Nephron progenitor cell (in vitro differentiated cells): ENCODE data around the gene GNPDA1.

Source experiments
- DNase-seq: peaks from one replicate; pipeline ENCODE4 v3.0.0; 2021
- H3K27ac Mint-ChIP-seq: 2 replicates; pipeline ENCODE4 v1.8.0; 2021; ENCODE audit warnings: mild to moderate bottlenecking, moderate library complexity, mixed read lengths
- H3K27me3 Mint-ChIP-seq: 2 replicates; pipeline ENCODE4 v1.8.0; 2021; ENCODE audit warnings: mild to moderate bottlenecking, low read depth, mixed read lengths; ENCODE audit not compliant: poor library complexity
- H3K36me3 Mint-ChIP-seq: 2 replicates; pipeline ENCODE4 v1.8.0; 2021; ENCODE audit warnings: low read depth, mixed read lengths
- H3K4me1 Mint-ChIP-seq: 2 replicates; pipeline ENCODE4 v1.8.0; 2021; ENCODE audit warnings: mixed read lengths
- H3K4me3 Mint-ChIP-seq: 2 replicates; pipeline ENCODE4 v1.8.0; 2021; ENCODE audit warnings: mild to moderate bottlenecking, moderate library complexity, mixed read lengths
- H3K9me3 Mint-ChIP-seq: 2 replicates; pipeline ENCODE4 v1.8.0; 2021; ENCODE audit warnings: mild to moderate bottlenecking, moderate library complexity, mixed read lengths
- CTCF ChIP-seq: fragments of 200-600 bp; sonication (generic); IDR thresholded peaks from 2 replicates; pipeline ENCODE4 v1.5.0; 2021; ENCODE audit warnings: antibody characterized with exemption

Gene GNPDA1

GRCh38 chr5:142012792-142013388, at the start of gene GNPDA1:
Gene GNPDA1 (minus strand): TSS chr5:142013027. CDS start chr5:142012035, 992 bp downstream.
- Mint-ChIP-seq H3K4me1 (peaks cover 36% of the 10 kb centered on the region), H3K36me3 (peaks cover 23% of the 10 kb centered on the region), H3K4me3 (peak within 1 kb of the TSS; percentile 88), H3K9me3 (no peaks in the 10 kb centered on the region), H3K27ac (no peak within 1 kb of the TSS), H3K27me3 (peaks cover 10% of the 10 kb centered on the region)
- no peak for TF ChIP-seq CTCF
- DNase-seq, result peak; percentile 76

- Mint-ChIP-seq H3K27me3 (no peaks in the 10 kb centered on the region), H3K9me3 (no peaks in the 10 kb centered on the region), H3K4me3 (no peak overlapping the region), H3K27ac (no peak overlapping the region), H3K36me3 (no peaks in the 10 kb centered on the region), H3K4me1 (peaks cover 13% of the 10 kb centered on the region)
- TF ChIP-seq CTCF, result no peak
- DNase-seq, result no peak
Observed at GRCh38 chr5:142059304-142059940, 46.6 kb upstream of the GNPDA1 start.

GRCh38 chr5:142057697-142058056, 44.9 kb upstream of the GNPDA1 start:
- Mint-ChIP-seq H3K27ac (no peak overlapping the region), H3K4me1 (peaks cover 6% of the 10 kb centered on the region), H3K4me3 (no peak overlapping the region), H3K9me3 (no peaks in the 10 kb centered on the region), H3K27me3 (no peaks in the 10 kb centered on the region), H3K36me3 (no peaks in the 10 kb centered on the region)
- no peak for DNase-seq
- no peak for TF ChIP-seq CTCF

GRCh38 chr5:142056816-142057696, 44.2 kb upstream of the GNPDA1 start:
- no peak for DNase-seq
- Mint-ChIP-seq H3K36me3 (no peaks in the 10 kb centered on the region), H3K4me1 (peaks cover 6% of the 10 kb centered on the region), H3K27ac (no peak overlapping the region), H3K4me3 (no peak overlapping the region), H3K27me3 (no peaks in the 10 kb centered on the region), H3K9me3 (no peaks in the 10 kb centered on the region)
- no peak for TF ChIP-seq CTCF

- Mint-ChIP-seq H3K4me3 (no peak overlapping the region), H3K36me3 (no peaks in the 10 kb centered on the region), H3K9me3 (no peaks in the 10 kb centered on the region), H3K4me1 (peaks cover 6% of the 10 kb centered on the region), H3K27ac (no peak overlapping the region), H3K27me3 (no peaks in the 10 kb centered on the region)
- no peak for TF ChIP-seq CTCF
- DNase-seq, result no peak
Observed at GRCh38 chr5:142055301-142055700, 42.5 kb upstream of the GNPDA1 start.
